IMR-90 (cell line): ENCODE results near the gene CARD14. TPM values are rescaled to one million over a fixed set of nuclear protein-coding genes. Genes with fewer than 3 reads are reported as not detected.

Source experiments
- ATAC-seq: fragments of 200-7000 bp; cut with Tn5 transposase; 2 replicates; pipeline ENCODE4 v1.9.1; 2020; ENCODE audit warnings: low read depth, mild to moderate bottlenecking, moderate library complexity
- BruUV-seq: library from RNA; stranded (reverse); fragments of 400-500 nt; replicated peaks from 2 replicates; lab custom pipeline; 2021; lab: Mats Ljungman, UMichigan
- CTCF ChIA-PET: fragments of 300-600 bp; formaldehyde crosslinking; extraction: SDS; loops from one replicate; lab custom pipeline; 2021; ENCODE audit warnings: antibody characterized with exemption; lab: Yijun Ruan, JAX
- POLR2A ChIA-PET: fragments of 300-600 bp; sonication (Branson Sonifier 250); formaldehyde crosslinking; loops from one replicate; lab custom pipeline; 2022; ENCODE audit warnings: antibody characterized with exemption; ENCODE audit not compliant: unreplicated experiment; lab: Charles Lee
- DNase-seq: peaks from one replicate; pipeline ENCODE4 v3.0.0; 2013
- H2AFZ ChIP-seq: replicated peaks from 2 replicates; pipeline ENCODE3; 2013; ENCODE audit warnings: low read length, mild to moderate bottlenecking; ENCODE audit not compliant: poor library complexity
- H2AK5ac ChIP-seq: 2 replicates; pipeline ENCODE4 v1.6.1; 2013; ENCODE audit warnings: low read depth, low read length, inconsistent platforms
- H2AK9ac ChIP-seq: replicated peaks from 2 replicates; pipeline ENCODE3; 2013; ENCODE audit warnings: mild to moderate bottlenecking, low read depth, low read length, moderate library complexity; ENCODE audit not compliant: poor library complexity
- H2BK120ac ChIP-seq: 2 replicates; pipeline ENCODE4 v1.6.1; 2013; ENCODE audit warnings: low read depth, low read length, inconsistent platforms
- H2BK15ac ChIP-seq: 3 replicates; pipeline ENCODE4 v1.6.1; 2013; ENCODE audit warnings: low read depth, low read length, inconsistent platforms
- H2BK20ac ChIP-seq: 2 replicates; pipeline ENCODE4 v1.6.1; 2013; ENCODE audit warnings: low read depth, mild to moderate bottlenecking, inconsistent platforms, low read length, moderate library complexity
- H2BK5ac ChIP-seq: 2 replicates; pipeline ENCODE4 v1.6.1; 2013; ENCODE audit warnings: mild to moderate bottlenecking, low read depth, low read length, inconsistent platforms; ENCODE audit not compliant: poor library complexity, severe bottlenecking
- H3K14ac ChIP-seq: replicated peaks from 2 replicates; pipeline ENCODE4 v1.6.1; 2013; ENCODE audit warnings: low read depth, low read length, inconsistent platforms
- H3K18ac ChIP-seq: 2 replicates; pipeline ENCODE4 v1.6.1; 2013; ENCODE audit warnings: low read depth, low read length, control low read depth
- H3K23ac ChIP-seq: 2 replicates; pipeline ENCODE4 v1.6.1; 2013; ENCODE audit warnings: low read depth, low read length, inconsistent platforms
- H3K27ac ChIP-seq: 2 replicates; pipeline ENCODE4 v1.5.1; 2013; ENCODE audit warnings: mild to moderate bottlenecking, control low read depth, low read length; ENCODE audit not compliant: insufficient read depth
- H3K27me3 ChIP-seq: 2 replicates; pipeline ENCODE4 v1.6.1; 2013; ENCODE audit warnings: low read length; ENCODE audit not compliant: control insufficient read depth, insufficient read depth
- H3K36me3 ChIP-seq: 2 replicates; pipeline ENCODE4 v1.6.1; 2013; ENCODE audit warnings: low read length, mixed read lengths; ENCODE audit not compliant: control insufficient read depth, insufficient read depth
- H3K4ac ChIP-seq: 2 replicates; pipeline ENCODE4 v1.6.1; 2013; ENCODE audit warnings: low read depth, low read length, inconsistent platforms
- H3K4me1 ChIP-seq: 2 replicates; pipeline ENCODE4 v1.6.1; 2013; ENCODE audit warnings: low read length, mixed read lengths; ENCODE audit not compliant: control insufficient read depth, insufficient read depth
- H3K4me2 ChIP-seq: 2 replicates; pipeline ENCODE4 v1.6.1; 2013; ENCODE audit warnings: low read depth, mild to moderate bottlenecking, control low read depth, low read length, moderate library complexity
- H3K4me3 ChIP-seq: 2 replicates; pipeline ENCODE4 v1.5.1; 2013; ENCODE audit warnings: low read depth, mild to moderate bottlenecking, control low read depth, low read length, moderate library complexity; ENCODE audit not compliant: insufficient read depth
- H3K56ac ChIP-seq: 2 replicates; pipeline ENCODE4 v1.6.1; 2013; ENCODE audit warnings: low read length, inconsistent platforms; ENCODE audit not compliant: insufficient read depth; ENCODE audit errors: extremely low read depth
- H3K79me1 ChIP-seq, 2 experiments: 2 replicates each; pipeline ENCODE4 v1.6.1; 2013; ENCODE audit warnings: low read length in 2 of 2, inconsistent platforms in 1 of 2, low read depth in 1 of 2
- H3K9ac ChIP-seq: 2 replicates; pipeline ENCODE4 v1.6.1; 2013; ENCODE audit warnings: low read depth, low read length, control low read depth
- H3K9me1 ChIP-seq: 2 replicates; pipeline ENCODE4 v1.6.1; 2013; ENCODE audit warnings: low read length, inconsistent platforms; ENCODE audit not compliant: insufficient read depth
- H3K9me3 ChIP-seq: 2 replicates; pipeline ENCODE4 v1.6.1; 2013; ENCODE audit warnings: low read length; ENCODE audit not compliant: control insufficient read depth, insufficient read depth
- H4K20me1 ChIP-seq: 2 replicates; pipeline ENCODE4 v1.6.1; 2013; ENCODE audit warnings: low read length, inconsistent platforms; ENCODE audit not compliant: insufficient read depth
- H4K5ac ChIP-seq: 2 replicates; pipeline ENCODE4 v1.6.1; 2013; ENCODE audit warnings: mild to moderate bottlenecking, low read depth, low read length, control low read depth
- H4K8ac ChIP-seq, 2 experiments: 2 replicates each; pipeline ENCODE4 v1.6.1; 2013; ENCODE audit warnings: low read depth in 2 of 2, low read length in 2 of 2, control low read depth in 1 of 2, inconsistent platforms in 1 of 2
- H4K91ac ChIP-seq: 2 replicates; pipeline ENCODE4 v1.6.1; 2013; ENCODE audit warnings: low read depth, low read length, inconsistent platforms; ENCODE audit not compliant: insufficient read depth
- BHLHE40 ChIP-seq: fragments of 150-350 bp; IDR thresholded peaks from 2 replicates; pipeline ENCODE4 v1.6.1; 2016; ENCODE audit warnings: mild to moderate bottlenecking, low read depth, low read length
- CEBPB ChIP-seq: IDR thresholded peaks from 2 replicates; pipeline ENCODE4 v1.6.1; 2012; ENCODE audit warnings: low read depth, low read length, improper control_type of control experiment
- CHD1 ChIP-seq: IDR thresholded peaks from 2 replicates; pipeline ENCODE4 v1.6.1; 2012; ENCODE audit warnings: low read depth, low read length, improper control_type of control experiment
- FOS ChIP-seq: fragments of 150-350 bp; IDR thresholded peaks from 2 replicates; pipeline ENCODE4 v1.6.1; 2016; ENCODE audit warnings: low read depth, low read length
- MAFK ChIP-seq: IDR thresholded peaks from 2 replicates; pipeline ENCODE4 v1.6.1; 2012; ENCODE audit warnings: low read depth, low read length, improper control_type of control experiment
- MAZ ChIP-seq: IDR thresholded peaks from 2 replicates; pipeline ENCODE4 v1.6.1; 2012; ENCODE audit warnings: low read depth, mild to moderate bottlenecking, low read length, improper control_type of control experiment, moderate library complexity, borderline replicate concordance
- MXI1 ChIP-seq: IDR thresholded peaks from 2 replicates; pipeline ENCODE4 v1.6.1; 2012; ENCODE audit warnings: low read depth, mild to moderate bottlenecking, low read length, moderate library complexity, borderline replicate concordance
- NFE2L2 ChIP-seq: fragments of 150-350 bp; IDR thresholded peaks from 2 replicates; pipeline ENCODE4 v1.6.1; 2016; ENCODE audit warnings: low read depth, mild to moderate bottlenecking, low read length
- POLR2A ChIP-seq: IDR thresholded peaks from 2 replicates; pipeline ENCODE4 v1.6.1; 2012; ENCODE audit warnings: mild to moderate bottlenecking, low read depth, low read length
- RAD21 ChIP-seq: IDR thresholded peaks from 2 replicates; pipeline ENCODE4 v1.6.1; 2012; ENCODE audit warnings: low read length, improper control_type of control experiment
- RCOR1 ChIP-seq: IDR thresholded peaks from 2 replicates; pipeline ENCODE4 v1.6.1; 2012; ENCODE audit warnings: mild to moderate bottlenecking, low read length, improper control_type of control experiment; ENCODE audit not compliant: insufficient replicate concordance
- RFX5 ChIP-seq: IDR thresholded peaks from 2 replicates; pipeline ENCODE4 v1.8.0; 2012; ENCODE audit warnings: low read depth, mild to moderate bottlenecking, low read length, moderate library complexity
- SMC3 ChIP-seq: fragments of 150-350 bp; IDR thresholded peaks from 2 replicates; pipeline ENCODE4 v1.6.1; 2016; ENCODE audit warnings: low read depth, mild to moderate bottlenecking, antibody characterized with exemption, low read length, moderate library complexity
- WGBS, 2 experiments: methylation state at CpG; one replicate each; pipeline versions ENCODE4 v1.1.5 to v1.1.7; 2013; ENCODE audit warnings: missing lambda C conversion rate in 2 of 2; ENCODE audit not compliant: insufficient read length in 1 of 2; ENCODE audit errors: extremely low coverage in 2 of 2; 5-methylcytosine and 5-hydroxymethylcytosine counted together
- dilution Hi-C: fragments of 300-500 bp; cut with HindIII; formaldehyde crosslinking; loops from one replicate; pipeline ENCODE4 v1.14.3; 2018; ENCODE audit warnings: low sequenced_read_pairs; ENCODE audit not compliant: unreplicated experiment
- in situ Hi-C: fragments of 300-500 bp; cut with MboI; formaldehyde crosslinking; loops from 3 replicates; pipeline ENCODE4 v1.14.3; 2019; ENCODE audit warnings: low sequenced_read_pairs, inconsistent platforms, mixed read lengths
- intact Hi-C: fragments of 100-400 bp; cut with micrococcal nuclease; formaldehyde crosslinking; loops from 2 replicates; pipeline ENCODE4 v1.10.0; 2022
- polyA plus RNA-seq, 3 experiments: library from polyadenylated mRNA; depleted of rRNA; stranded (reverse); fragments of >200 nt; gene quantifications; 2 replicates each; pipeline ENCODE4 v1.2.3, GENCODE V29; 2012; ENCODE audit warnings: low replicate concordance in 1 of 3
- total RNA-seq: library from RNA; depleted of rRNA; stranded (reverse); fragments of >200 nt; gene quantifications from 2 replicates; pipeline ENCODE4 v1.2.3, GENCODE V29; 2012
- TF ChIP-seq, protein P1 (sequence below): fragments of 150-350 bp; IDR thresholded peaks from 2 replicates; pipeline ENCODE4 v1.6.1; 2016; ENCODE audit warnings: low read depth, mild to moderate bottlenecking, low read length, moderate library complexity, borderline replicate concordance
- TF ChIP-seq, protein P2 (sequence below): fragments of 150-350 bp; IDR thresholded peaks from 2 replicates; pipeline ENCODE4 v1.6.1; 2017; ENCODE audit warnings: mild to moderate bottlenecking, antibody characterized with exemption, low read length, low read depth
- TF ChIP-seq, protein P3 (sequence below): conservative IDR thresholded peaks from 2 replicates; pipeline ENCODE4 v1.5.1; 2012; ENCODE audit warnings: mild to moderate bottlenecking, low read depth, low read length, improper control_type of control experiment

Gene CARD14
- total and polyA plus RNA-seq, 2 of the 4 experiments (the other 2 are of a cell fraction): not detected

DNA sequence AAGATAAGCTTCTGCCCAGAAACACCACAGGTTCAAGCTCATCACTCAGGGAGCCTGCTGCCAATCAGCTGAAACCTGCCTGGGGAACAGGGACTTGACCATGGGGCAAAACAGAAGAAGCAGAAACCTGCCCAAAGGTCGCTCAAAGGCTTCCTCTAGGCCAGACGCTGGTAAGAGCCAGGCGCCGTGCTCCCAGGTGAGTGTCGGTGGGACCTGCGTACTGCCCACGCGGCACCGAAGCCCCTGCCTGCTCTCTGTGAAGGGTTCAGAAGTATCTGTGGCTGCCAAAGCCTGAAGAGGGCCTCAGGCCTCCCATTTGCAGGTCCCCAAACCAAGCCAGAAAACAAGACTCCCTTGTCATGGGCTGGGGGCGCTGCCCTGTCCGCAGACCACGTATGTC is 39.9 kb downstream of the CARD14 start:
- Histone ChIP-seq H3K27me3 (no peaks in the 10 kb centered on the region), H4K8ac (no peak overlapping the region), H2AK9ac (peak overlapping the region; percentile 15), H3K4me1 (no peaks in the 10 kb centered on the region), H3K4me2 (no peak overlapping the region), H3K23ac (no peak overlapping the region), H3K27ac (no peak overlapping the region), H3K4ac (no peak overlapping the region), H3K9me3 (no peaks in the 10 kb centered on the region), H3K9me1 (peaks cover 5% of the 10 kb centered on the region; the same call in 1 of the 2 replicates), H3K79me1 (no peaks in the 10 kb centered on the region), H4K91ac (no peak overlapping the region), H3K9ac (no peak overlapping the region), H2BK15ac (no peak overlapping the region), H2AFZ (no peak overlapping the region), H4K20me1 (peaks cover 3% of the 10 kb centered on the region), H3K14ac (no peak overlapping the region), H3K18ac (no peak overlapping the region), H3K56ac (no peak overlapping the region), H3K4me3 (no peak overlapping the region), H2BK5ac (no peak overlapping the region), H2AK5ac (no peak overlapping the region), H2BK20ac (no peak overlapping the region), H3K36me3 (peaks cover 59% of the 10 kb centered on the region), H2BK120ac (no peak overlapping the region), H4K5ac (no peak overlapping the region)
- dilution Hi-C loops (no loop called here), intact Hi-C loops (no loop called here), in situ Hi-C loops (no loop called here)
- ChIA-PET CTCF (no interaction called here), POLR2A (no interaction called here)
- DNase-seq (no peak), ATAC-seq (no peak)
- TF ChIP-seq BHLHE40: no peak
- TF ChIP-seq MAFK: no peak
- no peak for TF ChIP-seq MXI1
- no peak for TF ChIP-seq NFE2L2
- no peak for TF ChIP-seq POLR2A
- TF ChIP-seq, protein P1, sequence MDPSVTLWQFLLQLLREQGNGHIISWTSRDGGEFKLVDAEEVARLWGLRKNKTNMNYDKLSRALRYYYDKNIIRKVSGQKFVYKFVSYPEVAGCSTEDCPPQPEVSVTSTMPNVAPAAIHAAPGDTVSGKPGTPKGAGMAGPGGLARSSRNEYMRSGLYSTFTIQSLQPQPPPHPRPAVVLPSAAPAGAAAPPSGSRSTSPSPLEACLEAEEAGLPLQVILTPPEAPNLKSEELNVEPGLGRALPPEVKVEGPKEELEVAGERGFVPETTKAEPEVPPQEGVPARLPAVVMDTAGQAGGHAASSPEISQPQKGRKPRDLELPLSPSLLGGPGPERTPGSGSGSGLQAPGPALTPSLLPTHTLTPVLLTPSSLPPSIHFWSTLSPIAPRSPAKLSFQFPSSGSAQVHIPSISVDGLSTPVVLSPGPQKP: no peak
- TF ChIP-seq, protein P2, sequence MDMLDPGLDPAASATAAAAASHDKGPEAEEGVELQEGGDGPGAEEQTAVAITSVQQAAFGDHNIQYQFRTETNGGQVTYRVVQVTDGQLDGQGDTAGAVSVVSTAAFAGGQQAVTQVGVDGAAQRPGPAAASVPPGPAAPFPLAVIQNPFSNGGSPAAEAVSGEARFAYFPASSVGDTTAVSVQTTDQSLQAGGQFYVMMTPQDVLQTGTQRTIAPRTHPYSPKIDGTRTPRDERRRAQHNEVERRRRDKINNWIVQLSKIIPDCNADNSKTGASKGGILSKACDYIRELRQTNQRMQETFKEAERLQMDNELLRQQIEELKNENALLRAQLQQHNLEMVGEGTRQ: no peak
- TF ChIP-seq RCOR1: no peak
- TF ChIP-seq CEBPB: no peak
- TF ChIP-seq RAD21: no peak
- no peak for TF ChIP-seq CHD1
- no peak for TF ChIP-seq RFX5
- TF ChIP-seq MAZ: no peak
- TF ChIP-seq, protein P3, sequence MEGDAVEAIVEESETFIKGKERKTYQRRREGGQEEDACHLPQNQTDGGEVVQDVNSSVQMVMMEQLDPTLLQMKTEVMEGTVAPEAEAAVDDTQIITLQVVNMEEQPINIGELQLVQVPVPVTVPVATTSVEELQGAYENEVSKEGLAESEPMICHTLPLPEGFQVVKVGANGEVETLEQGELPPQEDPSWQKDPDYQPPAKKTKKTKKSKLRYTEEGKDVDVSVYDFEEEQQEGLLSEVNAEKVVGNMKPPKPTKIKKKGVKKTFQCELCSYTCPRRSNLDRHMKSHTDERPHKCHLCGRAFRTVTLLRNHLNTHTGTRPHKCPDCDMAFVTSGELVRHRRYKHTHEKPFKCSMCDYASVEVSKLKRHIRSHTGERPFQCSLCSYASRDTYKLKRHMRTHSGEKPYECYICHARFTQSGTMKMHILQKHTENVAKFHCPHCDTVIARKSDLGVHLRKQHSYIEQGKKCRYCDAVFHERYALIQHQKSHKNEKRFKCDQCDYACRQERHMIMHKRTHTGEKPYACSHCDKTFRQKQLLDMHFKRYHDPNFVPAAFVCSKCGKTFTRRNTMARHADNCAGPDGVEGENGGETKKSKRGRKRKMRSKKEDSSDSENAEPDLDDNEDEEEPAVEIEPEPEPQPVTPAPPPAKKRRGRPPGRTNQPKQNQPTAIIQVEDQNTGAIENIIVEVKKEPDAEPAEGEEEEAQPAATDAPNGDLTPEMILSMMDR: no peak
- no peak for TF ChIP-seq FOS
- no peak for TF ChIP-seq SMC3
- no TSS peak for BruUV-seq
- WGBS, 2 experiments: 90% methylated on average over 8 of the region's 12 CpGs; no CpG with 5 or more reads in 1 of the 2 experiments
